Activated CD4-positive, alpha-beta T cell treated with anti-CD3 and anti-CD28 coated beads, Interleukin-2, Interleukin-4, amounts not matched to agents 100 ng/mL and 50 ng/mL, durations not matched to agents 16 hours and 8 hours (primary cell): ENCODE measurements around the gene PRELID3B.
"Not testable (repeated sequence)": the region's sequence is repeated elsewhere in the genome, so short reads cannot be mapped to it uniquely, and the experiment has no call there.

Source experiments
- DNase-seq: peaks from one replicate; pipeline ENCODE4 v3.0.0-alpha.2; 2020; ENCODE audit warnings: low spot score

PRELID3B gene

GRCh38 chr20:59025511-59025910 lies 17.1 kb downstream of the PRELID3B start:
- DNase-seq, result no peak

GRCh38 chr20:59025086-59025485 lies 17.5 kb downstream of the PRELID3B start:
- no peak for DNase-seq

- DNase-seq, result no peak
These were observed 18.5 kb downstream of the PRELID3B start for GRCh38 chr20:59024111-59024530.

GRCh38 chr20:59023616-59024015 lies 19.0 kb downstream of the PRELID3B start:
- no peak for DNase-seq

- no peak for DNase-seq
These were observed 19.8 kb downstream of the PRELID3B start for GRCh38 chr20:59022754-59023153.

- DNase-seq, result no peak
These were observed 21.5 kb downstream of the PRELID3B start for GRCh38 chr20:59020938-59021551.

- no peak for DNase-seq
These were observed 23.4 kb downstream of the PRELID3B start, which contains the start of gene TUBB1 for GRCh38 chr20:59019217-59019616. Gene TUBB1, plus strand, starts transcription at chr20:59019429. Its CDS starts 94 bp downstream, at chr20:59019523.

- DNase-seq, result no peak
These were observed 23.8 kb downstream of the PRELID3B start for GRCh38 chr20:59018817-59019216.

GRCh38 chr20:59017493-59018231 lies 24.9 kb downstream of the PRELID3B start:
- no peak for DNase-seq

- DNase-seq, result no peak
These were observed 25.6 kb downstream of the PRELID3B start for GRCh38 chr20:59016795-59017492.

GRCh38 chr20:59015812-59016711 lies 26.5 kb downstream of the PRELID3B start:
- DNase-seq, result no peak

GRCh38 chr20:59015411-59015810 lies 27.2 kb downstream of the PRELID3B start:
- DNase-seq, result no peak

GRCh38 chr20:59014680-59015389 lies 27.8 kb downstream of the PRELID3B start:
- no peak for DNase-seq

- no peak for DNase-seq
These were observed 28.5 kb downstream of the PRELID3B start for GRCh38 chr20:59013959-59014608.

GRCh38 chr20:59013031-59013951 lies 29.3 kb downstream of the PRELID3B start:
- DNase-seq, result no peak

- DNase-seq, result not testable (repeated sequence)
These were observed 30.8 kb downstream of the PRELID3B start for GRCh38 chr20:59011874-59012157.

- DNase-seq, result no peak
These were observed 31.4 kb downstream of the PRELID3B start for GRCh38 chr20:59010995-59011873.

- no peak for DNase-seq
These were observed 32.1 kb downstream of the PRELID3B start for GRCh38 chr20:59010321-59010994.
